ENCODE results near the gene KLF6. TPM values are rescaled to one million over a fixed set of nuclear protein-coding genes. Genes with fewer than 3 reads are reported as not detected.

The KLF6 gene
- polyA plus RNA-seq, 1 donor from 2014 or later: 10.4 TPM

DNA sequence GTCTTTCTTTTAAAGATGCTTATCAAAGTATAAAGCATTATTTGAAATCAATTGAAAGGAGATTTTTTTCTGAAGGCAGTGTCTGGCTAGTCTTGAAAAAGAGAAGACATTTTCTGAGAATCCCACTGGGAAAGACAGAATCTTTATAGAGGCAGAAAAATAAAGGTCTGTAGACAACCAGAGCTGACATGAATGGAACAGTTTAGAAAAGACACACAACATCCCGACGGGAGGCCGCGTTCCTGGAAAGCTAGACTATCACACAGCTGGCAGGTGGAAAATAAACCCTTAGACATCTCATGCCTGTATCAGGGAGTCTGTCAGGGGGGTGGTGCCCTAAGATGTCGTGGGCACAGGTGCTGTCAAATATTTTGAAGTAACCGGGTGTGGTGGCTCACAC is 48.0 kb upstream of the KLF6 start:
- H2AFZ ChIP-seq (ENCODE audit: low read depth, low read length): no peak overlapping the region

DNA sequence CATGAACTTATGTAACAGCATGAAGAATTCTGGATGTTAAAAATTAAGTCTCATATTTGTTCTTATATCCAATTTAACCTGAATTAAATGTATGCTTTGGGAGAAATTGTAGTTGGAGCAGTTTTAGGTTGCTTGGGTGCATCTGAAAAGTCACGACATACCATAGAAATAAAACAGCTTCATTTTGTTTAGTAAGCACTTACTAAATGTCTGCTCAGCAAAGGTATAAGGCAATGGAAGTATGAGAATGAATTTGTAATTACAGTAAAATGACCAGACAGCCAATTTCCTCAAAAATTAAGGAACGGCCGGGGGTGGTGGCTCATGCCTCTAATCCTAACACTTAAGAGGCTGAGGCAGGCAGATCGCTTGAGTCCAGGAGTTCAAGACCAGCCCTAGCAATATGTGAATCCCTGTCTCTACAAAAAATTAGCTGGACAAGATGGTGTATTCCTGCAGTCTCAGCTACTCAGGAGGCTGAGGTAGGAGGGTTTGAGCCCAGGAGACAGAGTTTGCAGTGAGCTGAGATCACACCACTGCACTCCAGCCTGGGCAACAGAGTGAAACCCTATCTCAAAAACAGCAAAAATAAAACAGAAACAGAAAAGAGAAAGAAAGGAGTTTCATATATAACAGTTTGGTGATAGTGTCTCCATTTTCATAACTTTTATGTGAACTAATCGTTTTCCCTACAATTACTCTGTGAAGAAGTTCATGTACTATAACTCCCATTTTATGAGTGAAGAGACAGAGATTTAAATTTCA is 47.2 kb upstream of the KLF6 start:
- Histone ChIP-seq H2AFZ (ENCODE audit: low read depth, low read length) (no peak overlapping the region), H3K4me2 (ENCODE audit: low read length) (no peak overlapping the region), H3K36me3 (ENCODE audit: insufficient read depth, low read length) (no peaks in the 10 kb centered on the region), H3K4me3 (ENCODE audit: low read length) (no peak overlapping the region), H3F3A (ENCODE audit: insufficient read depth, low read length, poor library complexity, severe bottlenecking) (no peaks in the 10 kb centered on the region), H3K9me2 (ENCODE audit: insufficient read depth, low read length) (no peaks in the 10 kb centered on the region), H3K27ac (ENCODE audit: low read length) (no peak overlapping the region), H4K20me1 (ENCODE audit: insufficient read depth) (no peaks in the 10 kb centered on the region), H3K79me2 (replicated peaks; ENCODE audit: insufficient read depth, low read length) (no peaks in the 10 kb centered on the region), H3K27me3 (ENCODE audit: insufficient read depth, low read depth, low read length) (no peaks in the 10 kb centered on the region), H3K9ac (ENCODE audit: low read length) (no peak overlapping the region), H3K9me3 (ENCODE audit: low read length) (no peaks in the 10 kb centered on the region)
- no peak for TF ChIP-seq TAF1 (IDR thresholded peaks at IDR 0.05; ENCODE audit: low read depth)
- no peak for TF ChIP-seq POLR2AphosphoS5 (IDR thresholded peaks at IDR 0.05)
- no peak for TF ChIP-seq SMC3 (conservative IDR thresholded peaks at IDR 0.05; ENCODE audit: poor library complexity)
- TF ChIP-seq, protein P1, sequence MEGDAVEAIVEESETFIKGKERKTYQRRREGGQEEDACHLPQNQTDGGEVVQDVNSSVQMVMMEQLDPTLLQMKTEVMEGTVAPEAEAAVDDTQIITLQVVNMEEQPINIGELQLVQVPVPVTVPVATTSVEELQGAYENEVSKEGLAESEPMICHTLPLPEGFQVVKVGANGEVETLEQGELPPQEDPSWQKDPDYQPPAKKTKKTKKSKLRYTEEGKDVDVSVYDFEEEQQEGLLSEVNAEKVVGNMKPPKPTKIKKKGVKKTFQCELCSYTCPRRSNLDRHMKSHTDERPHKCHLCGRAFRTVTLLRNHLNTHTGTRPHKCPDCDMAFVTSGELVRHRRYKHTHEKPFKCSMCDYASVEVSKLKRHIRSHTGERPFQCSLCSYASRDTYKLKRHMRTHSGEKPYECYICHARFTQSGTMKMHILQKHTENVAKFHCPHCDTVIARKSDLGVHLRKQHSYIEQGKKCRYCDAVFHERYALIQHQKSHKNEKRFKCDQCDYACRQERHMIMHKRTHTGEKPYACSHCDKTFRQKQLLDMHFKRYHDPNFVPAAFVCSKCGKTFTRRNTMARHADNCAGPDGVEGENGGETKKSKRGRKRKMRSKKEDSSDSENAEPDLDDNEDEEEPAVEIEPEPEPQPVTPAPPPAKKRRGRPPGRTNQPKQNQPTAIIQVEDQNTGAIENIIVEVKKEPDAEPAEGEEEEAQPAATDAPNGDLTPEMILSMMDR (IDR thresholded peaks at IDR 0.05; ENCODE audit: poor library complexity, severe bottlenecking): no peak
- TF ChIP-seq MXI1 (conservative IDR thresholded peaks at IDR 0.05; ENCODE audit: poor library complexity, severe bottlenecking): no peak
- no peak for TF ChIP-seq EZH2 (IDR thresholded peaks at IDR 0.05; ENCODE audit: borderline replicate concordance, insufficient read depth, low read length, poor library complexity, severe bottlenecking)
- TF ChIP-seq RAD21 (conservative IDR thresholded peaks at IDR 0.05): no peak
- TF ChIP-seq, protein P2, sequence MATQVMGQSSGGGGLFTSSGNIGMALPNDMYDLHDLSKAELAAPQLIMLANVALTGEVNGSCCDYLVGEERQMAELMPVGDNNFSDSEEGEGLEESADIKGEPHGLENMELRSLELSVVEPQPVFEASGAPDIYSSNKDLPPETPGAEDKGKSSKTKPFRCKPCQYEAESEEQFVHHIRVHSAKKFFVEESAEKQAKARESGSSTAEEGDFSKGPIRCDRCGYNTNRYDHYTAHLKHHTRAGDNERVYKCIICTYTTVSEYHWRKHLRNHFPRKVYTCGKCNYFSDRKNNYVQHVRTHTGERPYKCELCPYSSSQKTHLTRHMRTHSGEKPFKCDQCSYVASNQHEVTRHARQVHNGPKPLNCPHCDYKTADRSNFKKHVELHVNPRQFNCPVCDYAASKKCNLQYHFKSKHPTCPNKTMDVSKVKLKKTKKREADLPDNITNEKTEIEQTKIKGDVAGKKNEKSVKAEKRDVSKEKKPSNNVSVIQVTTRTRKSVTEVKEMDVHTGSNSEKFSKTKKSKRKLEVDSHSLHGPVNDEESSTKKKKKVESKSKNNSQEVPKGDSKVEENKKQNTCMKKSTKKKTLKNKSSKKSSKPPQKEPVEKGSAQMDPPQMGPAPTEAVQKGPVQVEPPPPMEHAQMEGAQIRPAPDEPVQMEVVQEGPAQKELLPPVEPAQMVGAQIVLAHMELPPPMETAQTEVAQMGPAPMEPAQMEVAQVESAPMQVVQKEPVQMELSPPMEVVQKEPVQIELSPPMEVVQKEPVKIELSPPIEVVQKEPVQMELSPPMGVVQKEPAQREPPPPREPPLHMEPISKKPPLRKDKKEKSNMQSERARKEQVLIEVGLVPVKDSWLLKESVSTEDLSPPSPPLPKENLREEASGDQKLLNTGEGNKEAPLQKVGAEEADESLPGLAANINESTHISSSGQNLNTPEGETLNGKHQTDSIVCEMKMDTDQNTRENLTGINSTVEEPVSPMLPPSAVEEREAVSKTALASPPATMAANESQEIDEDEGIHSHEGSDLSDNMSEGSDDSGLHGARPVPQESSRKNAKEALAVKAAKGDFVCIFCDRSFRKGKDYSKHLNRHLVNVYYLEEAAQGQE (IDR thresholded peaks at IDR 0.05; ENCODE audit: borderline replicate concordance): no peak
- TF ChIP-seq EP300 (conservative IDR thresholded peaks at IDR 0.05; ENCODE audit: poor library complexity, severe bottlenecking): no peak

More for the DNA sequence above, 48.0 kb upstream of the KLF6 start:
- no peak for TF ChIP-seq MXI1 (conservative IDR thresholded peaks at IDR 0.05; ENCODE audit: poor library complexity, severe bottlenecking)
- no peak for TF ChIP-seq SMC3 (conservative IDR thresholded peaks at IDR 0.05; ENCODE audit: poor library complexity)
- TF ChIP-seq EP300 (conservative IDR thresholded peaks at IDR 0.05; ENCODE audit: poor library complexity, severe bottlenecking): peak; percentile 34
- no peak for TF ChIP-seq RAD21 (conservative IDR thresholded peaks at IDR 0.05)
- peak; percentile 33 for TF ChIP-seq POLR2AphosphoS5 (IDR thresholded peaks at IDR 0.05)
- TF ChIP-seq, protein P1 (IDR thresholded peaks at IDR 0.05; ENCODE audit: poor library complexity, severe bottlenecking): no peak
- H3K79me2 ChIP-seq (replicated peaks; ENCODE audit: insufficient read depth, low read length): no peaks in the 10 kb centered on the region
- no peak overlapping the region for H3K4me3 ChIP-seq (ENCODE audit: low read length)
- no peaks in the 10 kb centered on the region for H3K36me3 ChIP-seq (ENCODE audit: insufficient read depth, low read length)
- no peak overlapping the region for H3K4me2 ChIP-seq (ENCODE audit: low read length)
- no peaks in the 10 kb centered on the region for H3K9me3 ChIP-seq (ENCODE audit: low read length)
- H3K9ac ChIP-seq (ENCODE audit: low read length): no peak overlapping the region
- no peaks in the 10 kb centered on the region for H3F3A ChIP-seq (ENCODE audit: insufficient read depth, low read length, poor library complexity, severe bottlenecking)
- H3K9me2 ChIP-seq (ENCODE audit: insufficient read depth, low read length): no peaks in the 10 kb centered on the region
- no peaks in the 10 kb centered on the region for H4K20me1 ChIP-seq (ENCODE audit: insufficient read depth)
- no peaks in the 10 kb centered on the region for H3K27me3 ChIP-seq (ENCODE audit: insufficient read depth, low read depth, low read length)
- no peak overlapping the region for H3K27ac ChIP-seq (ENCODE audit: low read length)

Data from neural cell (in vitro differentiated cells).